C4-2B (cell line): Measurements from ENCODE around the gene MDP1.

Experiments
- H3K27ac ChIP-seq: fragments of 450-650 bp; 2 replicates; pipeline ENCODE4 v1.5.1; 2017
- CTCF ChIP-seq: fragments of 450-650 bp; conservative IDR thresholded peaks from 2 replicates; pipeline ENCODE4 v1.5.1; 2017; ENCODE audit warnings: mild to moderate bottlenecking
- ZFX ChIP-seq: fragments of 450-650 bp; IDR thresholded peaks from 2 replicates; pipeline ENCODE4 v1.6.1; 2017

Gene MDP1

GRCh38 chr14:24215495-24216344, at the start of gene MDP1:
TSS of gene MDP1 (minus strand) at chr14:24216066. CDS start at chr14:24215955, 111 bp downstream.
- peak within 1 kb of the TSS; percentile 71 for H3K27ac ChIP-seq
- TF ChIP-seq ZFX (no peak), CTCF (peak; percentile 79)

GRCh38 chr14:24264298-24264697, 48.4 kb upstream of the MDP1 start:
- TF ChIP-seq ZFX, result no peak
- no peak for TF ChIP-seq CTCF
- peak overlapping the region; percentile 14; the same call in 1 of the 2 replicates for H3K27ac ChIP-seq

- no peak for TF ChIP-seq ZFX
- no peak for TF ChIP-seq CTCF
- H3K27ac ChIP-seq, result peak overlapping the region; percentile 14
Measured at GRCh38 chr14:24263848-24264247, 48.0 kb upstream of the MDP1 start.

- peak within 1 kb of the TSS; percentile 14 for H3K27ac ChIP-seq
- TF ChIP-seq CTCF (no peak), ZFX (no peak)
Measured at GRCh38 chr14:24262821-24263733, 47.2 kb upstream of the MDP1 start, which contains the start of gene TGM1. TSS of gene TGM1 (minus strand) at chr14:24263177. CDS start at chr14:24262352, 825 bp downstream.

- no peak overlapping the region for H3K27ac ChIP-seq
- TF ChIP-seq ZFX (no peak), CTCF (no peak)
Measured at GRCh38 chr14:24261969-24262327, 46.1 kb upstream of the MDP1 start.

- no peak for TF ChIP-seq ZFX
- no peak for TF ChIP-seq CTCF
Measured at GRCh38 chr14:24261256-24261968, 45.5 kb upstream of the MDP1 start.

More at GRCh38 chr14:24261256-24261968, 45.5 kb upstream of the MDP1 start:
- H3K27ac ChIP-seq, result no peak overlapping the region
